Glomerular visceral epithelial cell (primary cell): ENCODE measurements around the gene TPPP2.

Source experiments
- DNase-seq: peaks from one replicate; pipeline ENCODE4 v3.0.0-alpha.2; 2016; ENCODE audit errors: extremely low spot score

TPPP2 gene

GRCh38 chr14:21057803-21058675, 28.0 kb downstream of the TPPP2 start, which contains the start of gene RNASE8:
TSS of gene RNASE8 (plus strand) at chr14:21057822. CDS start at chr14:21057893, 71 bp downstream.
- peak; percentile 67 for DNase-seq

DNA sequence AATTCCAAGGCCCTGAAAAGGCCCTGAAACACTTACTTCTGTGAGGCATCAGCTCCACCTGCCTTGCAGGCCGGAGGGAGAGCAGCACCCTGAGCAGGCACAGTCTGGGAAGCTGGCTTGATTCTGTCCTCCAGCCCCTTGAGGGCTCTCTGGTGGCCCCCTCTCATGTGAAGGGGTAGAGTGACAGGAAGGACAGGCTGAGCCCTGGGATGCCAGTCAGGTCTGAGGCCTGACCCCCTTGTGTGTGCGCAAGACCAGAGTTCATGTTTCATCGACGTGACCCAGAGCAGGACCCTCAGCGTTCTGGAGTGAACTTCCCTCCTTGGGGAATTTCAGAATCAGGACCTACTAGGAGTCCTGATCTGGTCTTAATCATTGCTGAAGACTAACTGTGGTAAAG, 28.9 kb downstream of the TPPP2 start:
- no peak for DNase-seq

DNA sequence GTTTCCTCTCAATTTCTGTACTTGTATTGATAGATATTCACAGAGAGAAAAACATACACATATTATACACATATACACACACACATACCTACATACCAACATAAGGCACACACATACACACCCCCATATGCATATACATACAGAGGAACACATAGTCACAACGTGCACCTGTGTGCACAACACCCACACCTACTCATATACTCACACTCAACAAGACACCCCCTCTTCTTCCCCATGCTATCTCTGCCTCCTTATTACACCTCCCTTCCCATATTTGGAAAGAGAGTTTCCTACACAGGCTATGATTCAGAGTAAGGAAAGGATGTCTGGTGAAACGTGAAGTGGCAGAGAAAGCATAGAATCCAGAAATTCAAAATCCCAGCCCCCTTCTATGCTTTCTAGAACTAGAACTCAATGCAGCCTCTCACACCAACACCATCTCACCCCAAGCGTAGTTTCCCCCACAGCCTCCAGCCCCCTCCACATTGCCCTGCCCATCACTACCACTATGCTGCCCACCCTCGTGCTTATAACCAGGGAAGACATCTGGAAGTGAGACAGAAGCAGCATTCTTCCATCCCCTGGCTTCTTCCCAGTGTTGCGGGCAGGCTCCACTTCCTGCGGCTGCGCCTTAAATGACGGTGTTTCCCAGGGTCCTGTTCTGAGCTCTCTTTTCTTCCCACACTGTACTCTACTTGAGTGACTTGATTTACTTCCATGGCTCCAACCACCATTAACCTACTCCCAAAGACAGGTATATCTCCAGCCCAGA, 30.0 kb downstream of the TPPP2 start:
- no peak for DNase-seq

DNA sequence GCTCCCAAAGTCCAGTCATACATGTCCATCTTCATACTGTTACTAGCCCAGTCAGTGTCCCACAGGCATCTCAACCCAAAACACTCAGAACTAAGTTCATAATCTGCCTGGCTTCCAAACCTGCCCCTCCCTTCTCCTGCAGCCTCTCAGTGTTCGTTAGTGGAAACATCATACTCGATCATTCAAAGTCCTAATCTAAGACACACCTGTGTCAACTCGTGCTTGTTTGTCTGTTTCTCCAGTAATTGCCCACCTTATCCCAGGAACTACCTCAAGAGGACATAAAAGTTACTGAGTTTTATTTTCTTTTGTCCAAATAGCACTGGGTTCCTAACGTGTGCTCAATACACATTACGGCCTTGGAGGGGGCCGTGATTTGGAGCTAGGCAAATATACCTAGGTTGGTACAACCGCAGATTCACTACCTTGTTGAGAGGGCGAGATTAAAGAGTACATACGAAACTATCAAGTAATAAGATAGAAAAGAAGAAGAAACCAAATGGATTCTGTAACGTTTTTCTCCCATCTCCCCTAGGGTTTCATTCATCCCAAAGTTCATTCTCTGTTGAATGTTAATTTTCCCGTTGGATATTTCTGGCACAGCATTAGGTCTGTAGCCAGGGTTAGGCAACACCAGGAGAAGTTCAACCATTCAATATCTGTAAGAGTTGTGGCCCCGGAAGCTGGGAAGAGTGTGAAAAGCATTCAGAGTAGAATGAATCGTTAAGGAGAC, 30.8 kb downstream of the TPPP2 start:
- no peak for DNase-seq

DNA sequence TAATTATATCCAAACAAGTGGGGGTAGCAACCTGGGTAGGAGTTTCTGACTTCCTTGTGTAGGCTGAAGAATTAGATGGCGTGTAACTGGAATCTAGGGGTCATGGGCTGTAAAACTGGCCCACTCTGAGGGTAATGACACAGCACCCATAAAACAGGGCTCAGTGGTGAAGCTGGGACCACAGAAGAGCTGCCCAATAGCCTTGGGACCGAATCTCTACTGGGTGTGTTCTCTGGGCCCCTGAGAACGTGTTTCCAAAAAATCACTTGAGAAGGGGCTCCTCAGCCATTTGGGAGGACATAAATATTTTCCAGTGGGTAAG, 31.3 kb downstream of the TPPP2 start:
- no peak for DNase-seq

DNA sequence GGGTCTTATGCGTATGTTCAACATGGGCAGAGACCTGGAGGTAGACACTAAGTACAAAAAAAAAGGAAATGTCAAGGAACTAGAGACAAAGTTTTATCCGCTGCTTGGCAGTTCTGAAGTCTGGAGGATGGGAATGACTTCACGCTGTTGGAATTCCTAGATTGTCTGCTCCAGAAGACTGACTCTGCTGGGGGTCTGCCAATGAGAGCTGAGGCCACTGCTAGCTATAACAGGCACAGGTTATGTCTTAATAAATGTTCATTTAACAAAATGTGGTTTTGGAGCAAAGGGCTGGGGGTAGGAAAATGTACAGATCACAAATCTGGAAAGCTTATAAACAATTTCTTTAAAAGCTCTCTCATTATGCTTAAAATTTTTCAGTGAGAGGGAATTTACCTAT, 33.5 kb downstream of the TPPP2 start:
- DNase-seq, result peak; percentile 89

DNA sequence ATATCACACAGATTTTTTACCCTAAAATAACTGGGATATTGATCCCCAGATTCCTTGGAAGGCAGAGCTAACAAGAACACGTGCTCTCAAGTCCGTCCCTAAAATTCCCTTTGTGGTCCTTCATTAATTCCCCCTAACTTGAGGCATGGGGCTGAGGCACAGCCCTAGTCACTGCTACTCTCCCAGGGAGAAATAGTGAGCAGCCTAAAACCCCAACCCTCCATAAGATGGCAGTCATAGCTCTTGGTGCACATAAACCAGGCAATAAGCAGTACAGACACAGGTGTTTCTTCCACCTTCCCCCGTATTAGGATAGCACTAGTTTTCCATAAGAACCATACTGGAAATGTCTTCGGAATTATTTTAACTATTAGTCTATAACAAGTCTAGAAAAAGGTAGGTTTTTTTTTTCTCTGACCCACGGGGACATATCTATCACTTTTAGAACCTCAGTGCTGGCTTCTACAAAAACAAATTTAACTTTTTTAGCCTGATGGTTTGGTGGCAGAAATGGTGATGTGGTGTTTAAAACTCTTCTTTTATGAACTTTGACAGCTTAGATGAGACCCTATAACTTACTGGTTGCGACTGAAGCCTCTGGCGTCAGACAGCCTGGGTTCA, 37.0 kb downstream of the TPPP2 start:
- DNase-seq, result no peak

GRCh38 chr14:21068521-21069387, 38.7 kb downstream of the TPPP2 start:
- peak; percentile 70 for DNase-seq

GRCh38 chr14:21069388-21070082, 39.5 kb downstream of the TPPP2 start:
- DNase-seq, result peak; percentile 55

DNA sequence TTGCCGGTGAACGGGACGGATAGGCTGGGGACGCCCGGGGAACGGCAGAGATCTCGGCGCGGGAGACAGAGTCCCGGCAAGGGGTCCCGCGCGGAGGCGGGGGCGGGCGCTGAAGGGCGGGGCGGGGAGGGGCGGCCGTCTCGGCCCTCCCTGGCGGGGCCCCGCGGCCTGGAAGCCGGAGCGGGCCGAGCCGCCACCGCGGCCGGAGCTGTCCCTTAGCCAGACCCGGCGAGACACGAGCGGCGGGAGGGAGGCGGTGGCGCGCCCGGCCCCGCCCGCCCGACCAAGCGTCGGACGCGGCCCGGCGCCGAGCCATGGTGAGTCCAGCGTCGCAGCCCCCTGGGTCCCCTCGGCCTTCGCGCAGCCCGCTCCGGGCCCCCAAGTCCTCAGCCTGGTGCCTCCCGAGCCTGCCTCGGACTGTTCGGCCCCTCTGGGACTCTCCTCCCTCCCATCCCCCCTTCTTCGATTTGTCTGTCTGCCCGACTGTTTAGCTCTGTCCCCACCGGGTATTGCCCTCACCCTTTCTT, 40.1 kb downstream of the TPPP2 start, which contains the start of gene ARHGEF40:
ARHGEF40 (plus strand) TSS at position 222 of the 527 bp plus-strand sequence; CDS start at position 315, 93 bp downstream.
- peak; percentile 68 for DNase-seq

- peak; percentile 70 for DNase-seq
These were observed 40.7 kb downstream of the TPPP2 start for GRCh38 chr14:21070610-21071224.

- DNase-seq, result peak; percentile 95
These were observed 41.4 kb downstream of the TPPP2 start for GRCh38 chr14:21071225-21072030.

DNA sequence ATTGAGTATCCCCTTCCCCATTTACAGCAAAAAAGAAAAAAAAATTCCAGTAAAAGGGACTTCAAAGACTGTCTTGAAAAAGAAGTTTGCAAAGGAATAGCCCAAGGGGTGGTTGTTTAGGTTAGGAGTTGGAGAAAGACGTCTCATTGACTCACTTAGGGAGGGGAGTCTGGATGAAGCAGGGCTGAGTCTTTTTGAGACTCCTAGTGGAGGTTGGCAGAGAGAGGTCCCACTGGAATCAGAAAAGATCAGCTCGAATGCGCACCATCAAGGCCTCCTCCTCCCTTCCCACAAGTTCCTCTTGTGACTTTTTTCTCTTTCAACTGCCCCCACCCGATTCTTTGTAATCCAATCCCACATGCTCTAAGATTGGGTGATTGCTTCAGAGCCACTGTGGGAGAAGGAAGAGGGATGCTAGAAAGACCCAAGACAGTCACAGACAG, 42.0 kb downstream of the TPPP2 start:
- no peak for DNase-seq

DNA sequence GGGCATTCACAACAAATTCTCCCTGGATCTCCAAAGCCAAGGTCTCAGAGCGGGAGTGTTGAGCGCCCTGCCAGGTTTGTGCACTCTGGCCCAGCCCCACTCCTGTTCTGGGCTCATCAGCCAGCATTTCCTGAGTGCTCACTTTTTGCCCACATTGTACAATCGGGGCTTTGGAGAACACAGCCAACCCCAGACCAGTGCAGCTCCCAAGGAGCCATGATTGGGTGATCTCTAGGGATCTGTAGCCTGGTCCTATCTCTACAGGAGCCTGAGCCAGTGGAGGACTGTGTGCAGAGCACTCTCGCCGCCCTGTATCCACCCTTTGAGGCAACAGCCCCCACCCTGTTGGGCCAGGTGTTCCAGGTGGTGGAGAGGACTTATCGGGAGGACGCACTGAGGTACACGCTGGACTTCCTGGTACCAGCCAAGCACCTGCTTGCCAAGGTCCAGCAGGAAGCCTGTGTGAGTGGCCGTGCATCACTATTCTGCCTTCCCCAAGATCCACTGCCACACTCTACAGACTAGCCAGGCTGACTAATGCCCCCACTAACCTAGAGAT, 42.8 kb downstream of the TPPP2 start:
- DNase-seq, result no peak

DNA sequence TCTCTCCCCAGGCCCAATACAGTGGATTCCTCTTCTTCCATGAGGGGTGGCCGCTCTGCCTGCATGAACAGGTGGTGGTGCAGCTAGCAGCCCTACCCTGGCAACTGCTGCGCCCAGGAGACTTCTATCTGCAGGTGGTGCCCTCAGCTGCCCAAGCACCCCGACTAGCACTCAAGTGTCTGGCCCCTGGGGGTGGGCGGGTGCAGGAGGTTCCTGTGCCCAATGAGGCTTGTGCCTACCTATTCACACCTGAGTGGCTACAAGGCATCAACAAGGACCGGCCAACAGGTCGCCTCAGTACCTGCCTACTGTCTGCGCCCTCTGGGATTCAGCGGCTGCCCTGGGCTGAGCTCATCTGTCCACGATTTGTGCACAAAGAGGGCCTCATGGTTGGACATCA, 43.9 kb downstream of the TPPP2 start:
- no peak for DNase-seq

- no peak for DNase-seq
These were observed 44.6 kb downstream of the TPPP2 start for GRCh38 chr14:21074398-21075272.
